ENCODE results near the gene KIZ. TPM values are rescaled to one million over a fixed set of nuclear protein-coding genes. Genes with fewer than 3 reads are reported as not detected.

The KIZ gene
- total RNA-seq, 1 experiment from 2014 or later: 17.6 TPM

DNA sequence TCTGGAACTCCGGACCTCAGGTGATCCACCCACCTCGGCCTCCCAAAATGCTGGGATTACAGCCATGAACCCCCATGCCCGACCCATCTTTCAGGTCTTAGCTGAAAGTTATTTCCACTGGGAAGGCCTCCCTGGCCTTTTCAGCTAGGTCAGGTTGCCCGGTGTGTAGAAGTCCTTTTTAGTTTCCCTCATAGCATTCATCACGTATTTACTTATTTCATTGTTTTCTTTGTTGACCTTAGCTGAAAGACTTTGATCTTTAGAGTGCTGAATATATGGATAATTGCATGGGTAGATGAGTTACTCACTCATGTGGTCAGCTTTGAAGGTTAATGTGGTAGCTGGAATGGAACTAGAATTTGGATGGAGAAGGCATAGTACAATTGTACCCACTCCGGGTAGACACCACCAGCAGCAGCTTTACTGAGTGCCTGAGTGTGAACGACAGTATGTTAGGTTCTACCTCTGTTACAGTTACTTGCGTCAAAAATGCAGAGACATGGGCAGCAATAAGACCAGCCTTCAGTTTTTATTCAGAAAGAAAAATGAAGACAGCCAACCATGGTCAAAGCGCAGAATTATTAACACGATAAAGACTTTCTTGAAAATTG is 9.1 kb downstream of the KIZ start:
- Histone ChIP-seq H4K20me1 (ENCODE audit: insufficient read depth) (no peaks in the 10 kb centered on the region), H3K4me3 (replicated peaks in 1 of 2; ENCODE audit: low read depth in 1 of 2, low read length in 2 of 2) (no peak overlapping the region), H2AFZ (ENCODE audit: low read depth, low read length, poor library complexity, severe bottlenecking) (no peak overlapping the region), H3K4me2 (ENCODE audit: low read length) (no peak overlapping the region), H3K36me3 (ENCODE audit: control insufficient read depth in 1 of 2, insufficient read depth in 2 of 2, low read length in 2 of 2) (0 out of 4 replicates have a peak, but pooled peaks cover 0 to 3% of the 10 kb centered on the region in 2 experiments), H3K79me2 (ENCODE audit: insufficient read depth, low read length) (no peaks in the 10 kb centered on the region), H3K27ac (ENCODE audit: low read depth, low read length) (no peak overlapping the region), H3K27me3 (ENCODE audit: insufficient read depth, low read length) (no peaks in the 10 kb centered on the region), H3K9ac (ENCODE audit: low read length) (no peak overlapping the region), H3K4me1 (ENCODE audit: control insufficient read depth in 1 of 2, insufficient read depth in 2 of 2, low read length in 2 of 2) (no peaks in the 10 kb centered on the region), H3K9me2 (ENCODE audit: insufficient read depth) (no peaks in the 10 kb centered on the region), H3K9me3 (ENCODE audit: control insufficient read depth in 1 of 2, insufficient read depth in 1 of 2, low read depth in 1 of 2, low read length in 2 of 2) (no peaks in the 10 kb centered on the region)
- TF ChIP-seq CTCF (IDR thresholded peaks at IDR 0.05 in 2 of 3, conservative IDR thresholded peaks at IDR 0.05 in 1 of 3; ENCODE audit: borderline replicate concordance in 1 of 3, insufficient read depth in 1 of 3, low read depth in 2 of 3, low read length in 2 of 3) (no peak), MAX (IDR thresholded peaks at IDR 0.05) (no peak), SP1 (IDR thresholded peaks at IDR 0.05; ENCODE audit: low read depth) (no peak), TCF7L2 (IDR thresholded peaks at IDR 0.05; ENCODE audit: borderline replicate concordance, extremely low read depth, insufficient read depth, insufficient read length) (no peak), CBX3 (IDR thresholded peaks at IDR 0.05; ENCODE audit: low read depth) (no peak), ZNF274 (IDR thresholded peaks at IDR 0.05; ENCODE audit: low read depth, low read length) (no peak), FOSL1 (IDR thresholded peaks at IDR 0.05; ENCODE audit: low read depth) (no peak), RAD21 (IDR thresholded peaks at IDR 0.05; ENCODE audit: low read depth) (no peak), ZFX (IDR thresholded peaks at IDR 0.05) (no peak), ELF1 (IDR thresholded peaks at IDR 0.05; ENCODE audit: borderline replicate concordance, low read depth) (no peak), JUND (IDR thresholded peaks at IDR 0.05) (no peak), REST (IDR thresholded peaks at IDR 0.05; ENCODE audit: low read depth) (no peak), CEBPB (IDR thresholded peaks at IDR 0.05; ENCODE audit: low read depth) (no peak), EGR1 (IDR thresholded peaks at IDR 0.05; ENCODE audit: low read depth) (no peak), ZBTB33 (IDR thresholded peaks at IDR 0.05; ENCODE audit: extremely low read depth, insufficient replicate concordance, low read length) (no peak), SRF (IDR thresholded peaks at IDR 0.05; ENCODE audit: low read depth) (no peak), EZH2 (IDR thresholded peaks at IDR 0.05) (no peak)
- TF ChIP-seq, protein P1, sequence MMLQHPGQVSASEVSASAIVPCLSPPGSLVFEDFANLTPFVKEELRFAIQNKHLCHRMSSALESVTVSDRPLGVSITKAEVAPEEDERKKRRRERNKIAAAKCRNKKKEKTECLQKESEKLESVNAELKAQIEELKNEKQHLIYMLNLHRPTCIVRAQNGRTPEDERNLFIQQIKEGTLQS (IDR thresholded peaks at IDR 0.05): no peak
- DNase-seq (ENCODE audit: low read depth, low spot score) (no peak), ATAC-seq (no peak)
- BruUV-seq (replicated peaks): no TSS peak
- ChIA-PET RAD21 (ENCODE audit: low non-redundant PET in 1 of 2, low total read pairs in 2 of 2, uncharacterized antibody in 2 of 2, unreplicated experiment in 2 of 2) (no interaction called here), POLR2A (interaction anchor here (0.9 kb wide), 1 partner anchor 9 kb away, joined by 3 read pairs; the partner anchor contains the start of gene KIZ), CTCF (no interaction called here)
- intact Hi-C loops (cut with micrococcal nuclease): no loop called here
